GM12892 (cell line): Measurements from ENCODE around the gene SULF2.

Experiments used
- POLR2A ChIP-seq: IDR thresholded peaks from 2 replicates; pipeline ENCODE4 v1.6.1; 2011; ENCODE audit warnings: low read depth, low read length, control low read depth
- POLR2AphosphoS5 ChIP-seq: IDR thresholded peaks from 2 replicates; pipeline ENCODE4 v1.6.1; 2011; ENCODE audit warnings: low read depth, low read length, control low read depth
- TAF1 ChIP-seq: IDR thresholded peaks from 2 replicates; pipeline ENCODE4 v1.6.1; 2011; ENCODE audit warnings: low read depth, mild to moderate bottlenecking, control low read depth, low read length, borderline replicate concordance

GRCh38 chr20:47748069-47748468 lies 37.2 kb downstream of the SULF2 start:
- no peak for TF ChIP-seq TAF1
- TF ChIP-seq POLR2A, result no peak
- no peak for TF ChIP-seq POLR2AphosphoS5
